Mesenchymal stem cell (in vitro differentiated cells and primary cell): ENCODE measurements around the gene SORT1.

ENCODE experiments used
- DNase-seq: peaks from one replicate; pipeline ENCODE4 v3.0.0-alpha.2; 2013
- H2AFZ ChIP-seq: one replicate; pipeline ENCODE4 v1.6.1; 2013; ENCODE audit warnings: low read depth, mild to moderate bottlenecking, control low read depth, inconsistent platforms, low read length, moderate library complexity
- H2AK5ac ChIP-seq: 2 replicates; pipeline ENCODE4 v1.6.1; 2013; ENCODE audit warnings: low read length, moderate library complexity, mild to moderate bottlenecking, inconsistent platforms; ENCODE audit not compliant: severe bottlenecking
- H2BK120ac ChIP-seq: one replicate; pipeline ENCODE4 v1.6.1; 2013; ENCODE audit warnings: low read depth, mild to moderate bottlenecking, inconsistent platforms, low read length, moderate library complexity
- H2BK12ac ChIP-seq, 2 experiments: one replicate each; pipeline ENCODE4 v1.6.1; 2013; ENCODE audit warnings: inconsistent platforms in 2 of 2, low read length in 2 of 2, mild to moderate bottlenecking in 2 of 2, moderate library complexity in 2 of 2, control low read depth in 1 of 2
- H2BK15ac ChIP-seq: one replicate; pipeline ENCODE4 v1.6.1; 2013; ENCODE audit warnings: mild to moderate bottlenecking, low read depth, inconsistent platforms; ENCODE audit not compliant: poor library complexity, severe bottlenecking
- H2BK5ac ChIP-seq: 2 replicates; pipeline ENCODE4 v1.6.1; 2013; ENCODE audit warnings: low read depth, mild to moderate bottlenecking, low read length, control low read depth, inconsistent platforms; ENCODE audit not compliant: poor library complexity, severe bottlenecking
- H3K14ac ChIP-seq, 2 experiments: one replicate each; pipeline ENCODE4 v1.6.1; 2013; ENCODE audit warnings: inconsistent platforms in 2 of 2, low read length in 2 of 2, control low read depth in 1 of 2, mild to moderate bottlenecking in 1 of 2, moderate library complexity in 1 of 2
- H3K18ac ChIP-seq, 2 experiments: one replicate each; pipeline ENCODE4 v1.6.1; 2013; ENCODE audit warnings: inconsistent platforms in 2 of 2, low read length in 2 of 2, control low read depth in 1 of 2, low read depth in 1 of 2, mild to moderate bottlenecking in 1 of 2
- H3K23ac ChIP-seq, 2 experiments: one replicate each; pipeline ENCODE4 v1.6.1; 2013; ENCODE audit warnings: inconsistent platforms in 2 of 2, low read length in 2 of 2, mild to moderate bottlenecking in 2 of 2, moderate library complexity in 2 of 2, control low read depth in 1 of 2
- H3K27ac ChIP-seq: 2 replicates; pipeline ENCODE4 v1.5.1; 2013; ENCODE audit warnings: mild to moderate bottlenecking, moderate library complexity, low read length, control low read depth, inconsistent platforms; ENCODE audit not compliant: poor library complexity, severe bottlenecking
- H3K27me3 ChIP-seq, 2 experiments: 2 replicates each; pipeline versions ENCODE4 v1.6.1 to v1.7.0; 2013; ENCODE audit warnings: low read length in 2 of 2, mild to moderate bottlenecking in 2 of 2, moderate library complexity in 2 of 2, control low read depth in 1 of 2, inconsistent platforms in 1 of 2; ENCODE audit not compliant: control insufficient read depth in 1 of 2, insufficient read depth in 1 of 2
- H3K36me3 ChIP-seq, 2 experiments: 2 replicates each; pipeline versions ENCODE4 v1.6.1 to v1.7.0; 2013; ENCODE audit warnings: low read length in 2 of 2, control low read depth in 1 of 2, inconsistent platforms in 1 of 2, low read depth in 1 of 2, mild to moderate bottlenecking in 1 of 2; ENCODE audit not compliant: insufficient read depth in 2 of 2, control insufficient read depth in 1 of 2
- H3K4ac ChIP-seq, 2 experiments: one replicate each; pipeline ENCODE4 v1.6.1; 2013; ENCODE audit warnings: inconsistent platforms in 2 of 2, low read length in 2 of 2, mild to moderate bottlenecking in 2 of 2, moderate library complexity in 2 of 2, control low read depth in 1 of 2, low read depth in 1 of 2
- H3K4me1 ChIP-seq: 2 replicates; pipeline ENCODE4 v1.6.1; 2013; ENCODE audit warnings: low read depth, low read length, control low read depth; ENCODE audit not compliant: control insufficient read depth, insufficient read depth
- H3K4me2 ChIP-seq: 2 replicates; pipeline ENCODE4 v1.6.1; 2013; ENCODE audit warnings: low read length, mild to moderate bottlenecking, inconsistent platforms; ENCODE audit not compliant: poor library complexity, severe bottlenecking
- H3K4me3 ChIP-seq, 2 experiments: 2 replicates each; pipeline versions ENCODE4 v1.5.1 to v1.7.0; 2013; ENCODE audit warnings: low read length in 2 of 2, mild to moderate bottlenecking in 2 of 2, control low read depth in 1 of 2, low read depth in 1 of 2; ENCODE audit not compliant: insufficient read depth in 1 of 2
- H3K79me1 ChIP-seq: replicated peaks from 2 replicates; pipeline ENCODE4 v1.6.1; 2013; ENCODE audit warnings: mild to moderate bottlenecking, control low read depth, low read length, inconsistent platforms; ENCODE audit not compliant: poor library complexity, severe bottlenecking
- H3K9ac ChIP-seq: 2 replicates; pipeline ENCODE4 v1.7.0; 2013; ENCODE audit warnings: mild to moderate bottlenecking, low read length, moderate library complexity
- H3K9me3 ChIP-seq: 2 replicates; pipeline ENCODE4 v1.7.0; 2013; ENCODE audit warnings: mild to moderate bottlenecking, low read length; ENCODE audit not compliant: control insufficient read depth
- H4K8ac ChIP-seq: one replicate; pipeline ENCODE4 v1.6.1; 2013; ENCODE audit warnings: inconsistent platforms, mild to moderate bottlenecking, low read length, moderate library complexity
- H4K91ac ChIP-seq: one replicate; pipeline ENCODE4 v1.6.1; 2013; ENCODE audit warnings: mild to moderate bottlenecking, low read length, inconsistent platforms
- WGBS: methylation state at CpG from one replicate; pipeline ENCODE4 v1.1.7; 2013; ENCODE audit warnings: mixed read lengths; 5-methylcytosine and 5-hydroxymethylcytosine counted together

SORT1 gene

GRCh38 chr1:109273570-109274288, 124.0 kb downstream of the SORT1 start:
- no peak overlapping the region for H2AFZ ChIP-seq
- peaks cover 2% of the 10 kb centered on the region for H3K79me1 ChIP-seq
- no peak overlapping the region for H3K4me3 ChIP-seq
- no peak overlapping the region for H4K8ac ChIP-seq
- H3K9ac ChIP-seq: no peak overlapping the region
- H2BK12ac ChIP-seq: no peak overlapping the region
- no peak overlapping the region for H3K27ac ChIP-seq
- DNase-seq: no peak
- no peak overlapping the region for H2BK15ac ChIP-seq
- 90% methylated on average over 29 of the region's 30 CpGs for WGBS
- H3K4me1 ChIP-seq: peaks cover 30% of the 10 kb centered on the region
- no peak overlapping the region for H3K23ac ChIP-seq
- H2AK5ac ChIP-seq: peak overlapping the region; percentile 20
- no peak overlapping the region for H2BK5ac ChIP-seq
- no peak overlapping the region for H3K4ac ChIP-seq
- H3K4me2 ChIP-seq: no peak overlapping the region
- no peak overlapping the region for H4K91ac ChIP-seq
- H3K9me3 ChIP-seq: no peaks in the 10 kb centered on the region
- no peaks in the 10 kb centered on the region for H3K27me3 ChIP-seq
- H3K14ac ChIP-seq: no peak overlapping the region
- H3K18ac ChIP-seq: no peak overlapping the region
- no peak overlapping the region for H2BK120ac ChIP-seq
- peaks cover 0 to 42% of the 10 kb centered on the region in 2 experiments for H3K36me3 ChIP-seq

GRCh38 chr1:109272831-109273547, 124.7 kb downstream of the SORT1 start:
- no peak overlapping the region for H2BK5ac ChIP-seq
- H3K18ac ChIP-seq: no peak overlapping the region
- DNase-seq: no peak
- H2BK15ac ChIP-seq: peak overlapping the region; percentile 26
- 83% methylated on average over 14 of the region's 16 CpGs for WGBS
- H2AFZ ChIP-seq: no peak overlapping the region
- no peak overlapping the region for H3K4ac ChIP-seq
- no peak overlapping the region for H2BK12ac ChIP-seq
- H3K4me1 ChIP-seq: peaks cover 30% of the 10 kb centered on the region
- H3K4me2 ChIP-seq: no peak overlapping the region
- no peak overlapping the region for H4K91ac ChIP-seq
- no peak overlapping the region for H3K14ac ChIP-seq
- no peaks in the 10 kb centered on the region for H3K79me1 ChIP-seq
- no peaks in the 10 kb centered on the region for H3K27me3 ChIP-seq
- H3K9me3 ChIP-seq: no peaks in the 10 kb centered on the region
- no peak overlapping the region for H3K23ac ChIP-seq
- H3K27ac ChIP-seq: no peak overlapping the region
- no peak overlapping the region for H4K8ac ChIP-seq
- H3K4me3 ChIP-seq: no peak overlapping the region
- H2BK120ac ChIP-seq: no peak overlapping the region
- H3K9ac ChIP-seq: no peak overlapping the region
- peaks cover 0 to 49% of the 10 kb centered on the region in 2 experiments for H3K36me3 ChIP-seq
- no peak overlapping the region for H2AK5ac ChIP-seq

GRCh38 chr1:109272021-109272799, 125.5 kb downstream of the SORT1 start:
- no peaks in the 10 kb centered on the region for H3K27me3 ChIP-seq
- no peak overlapping the region for H3K9ac ChIP-seq
- no peak overlapping the region for H3K4ac ChIP-seq
- H3K18ac ChIP-seq: no peak overlapping the region
- no peaks in the 10 kb centered on the region for H3K79me1 ChIP-seq
- H3K4me3 ChIP-seq: no peak overlapping the region
- no peak overlapping the region for H2AK5ac ChIP-seq
- no peak overlapping the region for H4K8ac ChIP-seq
- 92% methylated on average over 13 of the region's 13 CpGs for WGBS
- H3K23ac ChIP-seq: no peak overlapping the region
- H3K27ac ChIP-seq: no peak overlapping the region
- peaks cover 27% of the 10 kb centered on the region for H3K4me1 ChIP-seq
- no peak for DNase-seq
- H3K9me3 ChIP-seq: no peaks in the 10 kb centered on the region
- no peak overlapping the region for H2BK120ac ChIP-seq
- peaks cover 0 to 57% of the 10 kb centered on the region in 2 experiments for H3K36me3 ChIP-seq
- H3K4me2 ChIP-seq: no peak overlapping the region
- H3K14ac ChIP-seq: no peak overlapping the region
- no peak overlapping the region for H2BK12ac ChIP-seq
- no peak overlapping the region for H2BK15ac ChIP-seq
- no peak overlapping the region for H4K91ac ChIP-seq
- H2AFZ ChIP-seq: no peak overlapping the region
- H2BK5ac ChIP-seq: no peak overlapping the region

- no peak overlapping the region for H2BK120ac ChIP-seq
Measured at GRCh38 chr1:109271458-109271857, 126.3 kb downstream of the SORT1 start.

More at GRCh38 chr1:109271458-109271857, 126.3 kb downstream of the SORT1 start:
- DNase-seq: no peak
- Histone ChIP-seq H3K14ac (no peak overlapping the region), H3K4me2 (no peak overlapping the region), H3K4ac (no peak overlapping the region), H2BK15ac (no peak overlapping the region), H4K91ac (no peak overlapping the region), H2AFZ (no peak overlapping the region), H3K9me3 (no peaks in the 10 kb centered on the region), H4K8ac (no peak overlapping the region), H3K79me1 (no peaks in the 10 kb centered on the region), H3K27ac (no peak overlapping the region), H3K9ac (no peak overlapping the region), H2BK12ac (no peak overlapping the region), H3K18ac (no peak overlapping the region), H2AK5ac (no peak overlapping the region), H3K27me3 (no peaks in the 10 kb centered on the region), H2BK5ac (no peak overlapping the region), H3K23ac (no peak overlapping the region), H3K4me1 (peaks cover 29% of the 10 kb centered on the region), H3K4me3 (no peak overlapping the region), H3K36me3 (peaks cover 0 to 57% of the 10 kb centered on the region in 2 experiments)
- WGBS: 93% methylated on average over 6 of the region's 6 CpGs
